Neural cell (in vitro differentiated cells): ENCODE measurements around the gene TEX54. TPM values are rescaled to one million over a fixed set of nuclear protein-coding genes. Genes with fewer than 3 reads are reported as not detected.

Source experiments
- H2AFZ ChIP-seq: fragments of 200-600, 300-800 bp; sonication (generic), shearing (Covaris generic); 2 replicates; pipeline ENCODE4 v1.6.0; 2014; ENCODE audit warnings: low read depth, mild to moderate bottlenecking, antibody characterized with exemption, low read length, moderate library complexity
- H3F3A ChIP-seq: fragments of 200-600 bp; shearing (Covaris generic); 2 replicates; pipeline ENCODE4 v1.6.1; 2016; ENCODE audit warnings: mild to moderate bottlenecking, moderate library complexity, mixed read lengths, antibody characterized with exemption, low read length; ENCODE audit not compliant: insufficient read depth, poor library complexity, severe bottlenecking
- H3K27ac ChIP-seq: fragments of 200-600, 300-800 bp; sonication (generic), shearing (Covaris generic); 2 replicates; pipeline ENCODE4 v1.5.1; 2014; ENCODE audit warnings: mild to moderate bottlenecking, low read length, moderate library complexity
- H3K27me3 ChIP-seq: fragments of 300-800, 200-600 bp; sonication (generic), shearing (Covaris generic); 2 replicates; pipeline ENCODE4 v1.6.0; 2014; ENCODE audit warnings: mild to moderate bottlenecking, low read depth, low read length, moderate library complexity; ENCODE audit not compliant: insufficient read depth
- H3K36me3 ChIP-seq: fragments of 300-800, 200-600 bp; sonication (generic), shearing (Covaris generic); 2 replicates; pipeline ENCODE4 v1.5.1; 2014; ENCODE audit warnings: mild to moderate bottlenecking, antibody characterized with exemption, low read length, moderate library complexity; ENCODE audit not compliant: insufficient read depth
- H3K4me2 ChIP-seq: fragments of 300-800, 200-600 bp; sonication (generic), shearing (Covaris generic); 2 replicates; pipeline ENCODE4 v1.6.0; 2014; ENCODE audit warnings: mild to moderate bottlenecking, low read length
- H3K4me3 ChIP-seq: fragments of 300-800, 200-600 bp; sonication (generic), shearing (Covaris generic); 2 replicates; pipeline ENCODE4 v1.5.1; 2014; ENCODE audit warnings: mild to moderate bottlenecking, low read length, moderate library complexity
- H3K79me2 ChIP-seq: fragments of 200-600 bp; shearing (Covaris generic); replicated peaks from 2 replicates; pipeline ENCODE4 v1.6.0; 2014; ENCODE audit warnings: mild to moderate bottlenecking, low read length, moderate library complexity; ENCODE audit not compliant: insufficient read depth
- H3K9ac ChIP-seq: fragments of 300-800, 200-600 bp; sonication (generic), shearing (Covaris generic); 2 replicates; pipeline ENCODE4 v1.6.1; 2016; ENCODE audit warnings: mild to moderate bottlenecking, low read length, mixed read lengths
- H3K9me2 ChIP-seq: fragments of 200-600 bp; shearing (Covaris generic); 2 replicates; pipeline ENCODE4 v1.6.1; 2016; ENCODE audit warnings: mild to moderate bottlenecking, low read length, mixed read lengths; ENCODE audit not compliant: insufficient read depth
- H3K9me3 ChIP-seq: fragments of 200-600, 300-800 bp; sonication (generic), shearing (Covaris generic); 2 replicates; pipeline ENCODE4 v1.6.1; 2016; ENCODE audit warnings: mild to moderate bottlenecking, mixed run types, low read length, moderate library complexity, mixed read lengths
- H4K20me1 ChIP-seq: fragments of 200-600 bp; shearing (Covaris generic); 2 replicates; pipeline ENCODE4 v1.6.1; 2016; ENCODE audit warnings: mild to moderate bottlenecking, mixed run types; ENCODE audit not compliant: insufficient read depth
- EP300 ChIP-seq: fragments of 450-650 bp; conservative IDR thresholded peaks from 2 replicates; pipeline ENCODE4 v1.6.1; 2014; ENCODE audit warnings: antibody characterized with exemption, mild to moderate bottlenecking, moderate library complexity; ENCODE audit not compliant: poor library complexity, severe bottlenecking
- EZH2 ChIP-seq: fragments of 200-600, 300-800 bp; shearing (Covaris generic), sonication (generic); IDR thresholded peaks from 2 replicates; pipeline ENCODE4 v1.6.1; 2014; ENCODE audit warnings: antibody characterized with exemption, low read length, borderline replicate concordance, mild to moderate bottlenecking; ENCODE audit not compliant: insufficient read depth, poor library complexity, severe bottlenecking
- MXI1 ChIP-seq: fragments of 450-650 bp; conservative IDR thresholded peaks from 2 replicates; pipeline ENCODE4 v1.6.1; 2014; ENCODE audit warnings: antibody characterized with exemption, mild to moderate bottlenecking; ENCODE audit not compliant: poor library complexity, severe bottlenecking
- POLR2AphosphoS5 ChIP-seq: IDR thresholded peaks from 2 replicates; pipeline ENCODE4 v1.6.1; 2012
- RAD21 ChIP-seq: fragments of 450-650 bp; conservative IDR thresholded peaks from 2 replicates; pipeline ENCODE4 v1.6.1; 2014; ENCODE audit warnings: antibody characterized with exemption, mild to moderate bottlenecking, moderate library complexity
- SMC3 ChIP-seq: fragments of 450-650 bp; conservative IDR thresholded peaks from 2 replicates; pipeline ENCODE4 v1.6.1; 2014; ENCODE audit warnings: antibody characterized with exemption, mild to moderate bottlenecking, moderate library complexity; ENCODE audit not compliant: poor library complexity
- TAF1 ChIP-seq: IDR thresholded peaks from 2 replicates; pipeline ENCODE4 v1.6.1; 2012; ENCODE audit warnings: low read depth
- polyA plus RNA-seq: library from polyadenylated mRNA; depleted of rRNA; stranded (reverse); fragments of >200 nt; gene quantifications from 2 replicates; pipeline ENCODE4 v1.2.3, GENCODE V29; 2014
- TF ChIP-seq, protein P1 (sequence below): fragments of 450-650 bp; IDR thresholded peaks from 2 replicates; pipeline ENCODE4 v1.5.1; 2014; ENCODE audit warnings: antibody characterized with exemption, mild to moderate bottlenecking, moderate library complexity; ENCODE audit not compliant: poor library complexity, severe bottlenecking
- TF ChIP-seq, protein P2 (sequence below): IDR thresholded peaks from 2 replicates; pipeline ENCODE4 v1.6.1; 2012; ENCODE audit warnings: borderline replicate concordance

The TEX54 gene
- polyA plus RNA-seq, 1 donor from 2014 or later: not detected

DNA sequence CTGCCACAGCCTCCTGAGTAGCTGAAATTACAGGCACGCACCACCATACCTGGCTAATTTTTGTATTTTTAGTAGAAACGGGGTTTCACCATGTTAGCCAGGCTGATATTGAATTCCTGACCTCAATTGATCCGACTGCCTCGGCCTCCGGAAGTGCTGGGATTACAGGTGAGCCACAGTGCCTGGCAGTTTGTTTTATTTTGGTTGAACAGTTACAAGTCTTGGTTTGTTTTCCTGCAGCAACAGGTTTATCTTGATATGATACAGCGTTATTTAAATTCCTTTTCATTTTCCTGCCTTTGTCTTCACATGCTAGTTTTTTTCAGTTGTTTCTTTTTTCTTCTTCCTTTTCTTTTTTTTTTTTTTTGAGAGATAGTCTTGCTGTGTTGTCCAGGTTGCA is 44.1 kb upstream of the TEX54 start:
- Histone ChIP-seq H3K79me2 (peaks cover 16% of the 10 kb centered on the region), H2AFZ (no peak overlapping the region), H3K27ac (no peak overlapping the region), H3K9ac (no peak overlapping the region), H4K20me1 (no peaks in the 10 kb centered on the region), H3K9me2 (no peaks in the 10 kb centered on the region), H3K36me3 (no peaks in the 10 kb centered on the region), H3K27me3 (no peaks in the 10 kb centered on the region), H3K4me3 (no peak overlapping the region), H3F3A (no peaks in the 10 kb centered on the region), H3K4me2 (no peak overlapping the region), H3K9me3 (no peaks in the 10 kb centered on the region)
- no peak for TF ChIP-seq SMC3
- no peak for TF ChIP-seq RAD21
- no peak for TF ChIP-seq POLR2AphosphoS5
- no peak for TF ChIP-seq EZH2
- TF ChIP-seq, protein P1, sequence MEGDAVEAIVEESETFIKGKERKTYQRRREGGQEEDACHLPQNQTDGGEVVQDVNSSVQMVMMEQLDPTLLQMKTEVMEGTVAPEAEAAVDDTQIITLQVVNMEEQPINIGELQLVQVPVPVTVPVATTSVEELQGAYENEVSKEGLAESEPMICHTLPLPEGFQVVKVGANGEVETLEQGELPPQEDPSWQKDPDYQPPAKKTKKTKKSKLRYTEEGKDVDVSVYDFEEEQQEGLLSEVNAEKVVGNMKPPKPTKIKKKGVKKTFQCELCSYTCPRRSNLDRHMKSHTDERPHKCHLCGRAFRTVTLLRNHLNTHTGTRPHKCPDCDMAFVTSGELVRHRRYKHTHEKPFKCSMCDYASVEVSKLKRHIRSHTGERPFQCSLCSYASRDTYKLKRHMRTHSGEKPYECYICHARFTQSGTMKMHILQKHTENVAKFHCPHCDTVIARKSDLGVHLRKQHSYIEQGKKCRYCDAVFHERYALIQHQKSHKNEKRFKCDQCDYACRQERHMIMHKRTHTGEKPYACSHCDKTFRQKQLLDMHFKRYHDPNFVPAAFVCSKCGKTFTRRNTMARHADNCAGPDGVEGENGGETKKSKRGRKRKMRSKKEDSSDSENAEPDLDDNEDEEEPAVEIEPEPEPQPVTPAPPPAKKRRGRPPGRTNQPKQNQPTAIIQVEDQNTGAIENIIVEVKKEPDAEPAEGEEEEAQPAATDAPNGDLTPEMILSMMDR: no peak
- TF ChIP-seq TAF1: no peak
- no peak for TF ChIP-seq MXI1
- TF ChIP-seq EP300: no peak
- TF ChIP-seq, protein P2, sequence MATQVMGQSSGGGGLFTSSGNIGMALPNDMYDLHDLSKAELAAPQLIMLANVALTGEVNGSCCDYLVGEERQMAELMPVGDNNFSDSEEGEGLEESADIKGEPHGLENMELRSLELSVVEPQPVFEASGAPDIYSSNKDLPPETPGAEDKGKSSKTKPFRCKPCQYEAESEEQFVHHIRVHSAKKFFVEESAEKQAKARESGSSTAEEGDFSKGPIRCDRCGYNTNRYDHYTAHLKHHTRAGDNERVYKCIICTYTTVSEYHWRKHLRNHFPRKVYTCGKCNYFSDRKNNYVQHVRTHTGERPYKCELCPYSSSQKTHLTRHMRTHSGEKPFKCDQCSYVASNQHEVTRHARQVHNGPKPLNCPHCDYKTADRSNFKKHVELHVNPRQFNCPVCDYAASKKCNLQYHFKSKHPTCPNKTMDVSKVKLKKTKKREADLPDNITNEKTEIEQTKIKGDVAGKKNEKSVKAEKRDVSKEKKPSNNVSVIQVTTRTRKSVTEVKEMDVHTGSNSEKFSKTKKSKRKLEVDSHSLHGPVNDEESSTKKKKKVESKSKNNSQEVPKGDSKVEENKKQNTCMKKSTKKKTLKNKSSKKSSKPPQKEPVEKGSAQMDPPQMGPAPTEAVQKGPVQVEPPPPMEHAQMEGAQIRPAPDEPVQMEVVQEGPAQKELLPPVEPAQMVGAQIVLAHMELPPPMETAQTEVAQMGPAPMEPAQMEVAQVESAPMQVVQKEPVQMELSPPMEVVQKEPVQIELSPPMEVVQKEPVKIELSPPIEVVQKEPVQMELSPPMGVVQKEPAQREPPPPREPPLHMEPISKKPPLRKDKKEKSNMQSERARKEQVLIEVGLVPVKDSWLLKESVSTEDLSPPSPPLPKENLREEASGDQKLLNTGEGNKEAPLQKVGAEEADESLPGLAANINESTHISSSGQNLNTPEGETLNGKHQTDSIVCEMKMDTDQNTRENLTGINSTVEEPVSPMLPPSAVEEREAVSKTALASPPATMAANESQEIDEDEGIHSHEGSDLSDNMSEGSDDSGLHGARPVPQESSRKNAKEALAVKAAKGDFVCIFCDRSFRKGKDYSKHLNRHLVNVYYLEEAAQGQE: no peak

GRCh38 chr11:62875698-62876478 is 43.2 kb upstream of the TEX54 start:
- no peak overlapping the region for H3K27ac ChIP-seq
- H3K9ac ChIP-seq: no peak overlapping the region
- TF ChIP-seq, protein P2: no peak
- TF ChIP-seq MXI1 (no peak), RAD21 (no peak), EZH2 (no peak), SMC3 (no peak), EP300 (no peak), TAF1 (no peak), POLR2AphosphoS5 (no peak)
- TF ChIP-seq, protein P1: no peak
- H3K9me2 ChIP-seq: no peaks in the 10 kb centered on the region
- no peak overlapping the region for H3K4me2 ChIP-seq
- H3K4me3 ChIP-seq: no peak overlapping the region
- H3F3A ChIP-seq: no peaks in the 10 kb centered on the region
- H3K36me3 ChIP-seq: no peaks in the 10 kb centered on the region
- no peaks in the 10 kb centered on the region for H3K9me3 ChIP-seq
- H2AFZ ChIP-seq: no peak overlapping the region
- H3K27me3 ChIP-seq: no peaks in the 10 kb centered on the region
- H4K20me1 ChIP-seq: no peaks in the 10 kb centered on the region
- H3K79me2 ChIP-seq: peaks cover 15% of the 10 kb centered on the region
